Measurements from ENCODE around the gene RIMBP2. TPM values are rescaled to one million over a fixed set of nuclear protein-coding genes. Genes with fewer than 3 reads are reported as not detected.

Gene RIMBP2
- total RNA-seq, 1 donor from 2014 or later, result not detected

DNA sequence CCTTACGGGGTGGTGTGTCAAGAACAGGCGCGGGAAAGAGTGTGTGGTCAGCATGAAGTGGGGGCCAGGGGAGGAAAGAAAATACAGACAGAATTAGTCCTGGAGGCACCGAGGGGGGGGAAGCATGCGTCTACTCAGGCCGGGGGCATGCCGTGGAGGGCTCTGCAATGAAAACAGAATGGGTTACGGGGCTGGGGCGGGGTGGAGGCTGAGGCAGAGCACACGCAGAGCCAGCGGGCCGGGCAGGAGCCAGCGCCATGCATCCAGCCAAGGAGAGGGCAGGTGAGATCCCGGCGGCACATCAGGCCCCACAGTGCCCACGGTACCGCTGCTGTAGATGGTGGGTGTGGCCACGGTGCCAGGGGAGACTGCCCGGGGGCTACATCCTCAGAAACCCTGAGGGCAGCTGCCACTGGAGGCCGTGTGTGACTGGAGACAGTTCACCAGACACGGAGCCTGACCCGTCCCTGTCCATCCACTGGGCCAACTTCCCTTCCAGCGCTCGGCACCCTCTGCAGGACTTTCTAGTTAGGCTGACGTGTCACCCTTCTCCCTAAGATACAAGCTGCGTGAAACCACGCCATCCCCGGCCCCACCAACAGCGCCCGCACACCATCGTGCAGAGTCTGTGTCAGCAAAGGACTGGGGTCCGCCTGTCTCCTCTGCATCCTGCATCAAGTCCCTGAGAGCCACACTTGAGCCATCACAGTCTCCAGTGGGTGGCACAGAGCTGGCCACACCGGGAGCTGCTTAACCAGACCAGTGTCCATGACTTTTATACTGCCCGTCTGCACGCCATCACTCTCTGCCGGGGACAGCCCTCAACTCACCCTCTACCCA is 291.0 kb downstream of the RIMBP2 start:
- Mint-ChIP-seq H3K27ac (no peak overlapping the region), H3K27me3 (ENCODE audit: insufficient read depth) (no peaks in the 10 kb centered on the region), H3K4me3 (no peak overlapping the region), H3K4me1 (ENCODE audit: low read depth) (no peaks in the 10 kb centered on the region), H3K36me3 (ENCODE audit: low read depth) (no peaks in the 10 kb centered on the region), H3K9me3 (no peaks in the 10 kb centered on the region)
- no peak for DNase-seq (ENCODE audit: low spot score)
- intact Hi-C loops (cut with micrococcal nuclease), result no loop called here

GRCh38 chr12:130423991-130424857 is 291.9 kb downstream of the RIMBP2 start:
- Mint-ChIP-seq H3K4me3 (no peak overlapping the region), H3K27ac (no peak overlapping the region), H3K27me3 (ENCODE audit: insufficient read depth) (no peaks in the 10 kb centered on the region), H3K36me3 (ENCODE audit: low read depth) (no peaks in the 10 kb centered on the region), H3K4me1 (ENCODE audit: low read depth) (no peaks in the 10 kb centered on the region), H3K9me3 (no peaks in the 10 kb centered on the region)
- intact Hi-C loops (cut with micrococcal nuclease), result no loop called here
- no peak for DNase-seq (ENCODE audit: low spot score)

DNA sequence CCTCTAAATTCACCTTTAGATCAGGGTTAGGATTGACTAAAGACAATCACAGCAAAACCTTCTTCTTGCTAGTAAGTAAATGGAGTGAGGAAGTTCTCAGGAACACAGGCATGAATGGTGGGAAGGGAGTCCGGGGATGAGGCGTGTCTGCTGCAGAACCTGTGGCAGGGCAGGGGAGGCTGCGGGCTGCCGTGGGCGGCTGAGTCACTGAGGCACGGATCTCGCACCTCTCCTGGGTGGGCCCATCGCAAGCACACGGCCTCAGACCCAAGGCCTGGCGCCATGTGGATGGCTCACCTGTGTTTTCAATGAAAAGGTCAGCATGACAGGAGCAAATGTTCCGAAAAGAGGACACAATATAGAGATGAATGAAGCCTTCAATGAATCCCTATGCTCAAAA is 293.0 kb downstream of the RIMBP2 start:
- Mint-ChIP-seq H3K27ac (no peak overlapping the region), H3K4me1 (ENCODE audit: low read depth) (no peaks in the 10 kb centered on the region), H3K27me3 (ENCODE audit: insufficient read depth) (no peaks in the 10 kb centered on the region), H3K36me3 (ENCODE audit: low read depth) (no peaks in the 10 kb centered on the region), H3K9me3 (no peaks in the 10 kb centered on the region), H3K4me3 (no peak overlapping the region)
- DNase-seq (ENCODE audit: low spot score), result no peak
- intact Hi-C loops (cut with micrococcal nuclease), result no loop called here

GRCh38 chr12:130422676-130423075 is 293.4 kb downstream of the RIMBP2 start:
- Mint-ChIP-seq H3K27ac (no peak overlapping the region), H3K4me3 (no peak overlapping the region), H3K27me3 (ENCODE audit: insufficient read depth) (no peaks in the 10 kb centered on the region), H3K4me1 (ENCODE audit: low read depth) (no peaks in the 10 kb centered on the region), H3K36me3 (ENCODE audit: low read depth) (no peaks in the 10 kb centered on the region), H3K9me3 (no peaks in the 10 kb centered on the region)
- intact Hi-C loops (cut with micrococcal nuclease), result no loop called here
- no peak for DNase-seq (ENCODE audit: low spot score)

DNA sequence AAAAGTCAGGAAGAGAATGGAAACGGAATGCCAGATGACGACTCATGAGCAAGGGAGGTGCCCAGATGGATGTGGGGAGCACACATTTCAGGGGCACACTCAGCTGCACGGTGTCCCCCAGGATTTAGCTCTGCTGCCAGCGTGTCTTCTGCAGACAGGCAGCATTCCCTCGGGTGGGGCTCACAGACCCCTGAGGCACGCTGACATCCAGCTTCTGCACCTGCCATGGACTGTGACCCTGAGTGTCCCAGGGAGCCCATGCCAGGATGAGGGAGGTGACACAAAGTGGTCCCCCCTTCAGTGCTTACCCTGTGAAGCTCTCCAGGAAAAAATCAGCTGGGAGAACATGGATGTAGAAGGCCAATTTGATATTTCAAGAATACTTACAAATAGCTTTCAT is 294.2 kb downstream of the RIMBP2 start:
- Mint-ChIP-seq H3K27ac (no peak overlapping the region), H3K4me3 (no peak overlapping the region), H3K27me3 (ENCODE audit: insufficient read depth) (no peaks in the 10 kb centered on the region), H3K4me1 (ENCODE audit: low read depth) (no peaks in the 10 kb centered on the region), H3K36me3 (ENCODE audit: low read depth) (no peaks in the 10 kb centered on the region), H3K9me3 (no peaks in the 10 kb centered on the region)
- no peak for DNase-seq (ENCODE audit: low spot score)
- intact Hi-C loops (cut with micrococcal nuclease), result no loop called here

DNA sequence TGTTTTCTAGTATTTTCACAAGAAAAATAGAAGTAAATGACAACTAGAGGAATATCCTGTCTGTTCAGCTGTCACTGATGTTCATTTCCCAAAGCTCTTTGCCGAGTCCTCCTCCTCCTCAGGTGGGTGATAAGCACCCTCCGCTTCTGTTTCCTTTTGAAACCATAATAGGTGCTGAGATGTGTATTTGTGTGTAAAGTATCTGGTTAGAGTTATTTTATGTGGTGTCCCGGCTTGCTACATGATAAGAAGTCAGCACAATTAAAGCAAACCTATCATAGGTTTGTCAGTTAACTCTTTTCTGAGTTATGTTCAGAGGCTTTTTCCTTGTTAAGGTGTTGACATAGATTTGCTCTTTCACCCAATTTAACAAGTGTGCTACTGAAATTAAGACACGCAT is 296.0 kb downstream of the RIMBP2 start:
- Mint-ChIP-seq H3K27me3 (ENCODE audit: insufficient read depth) (no peaks in the 10 kb centered on the region), H3K4me3 (no peak overlapping the region), H3K4me1 (ENCODE audit: low read depth) (no peaks in the 10 kb centered on the region), H3K9me3 (no peaks in the 10 kb centered on the region), H3K36me3 (ENCODE audit: low read depth) (no peaks in the 10 kb centered on the region), H3K27ac (no peak overlapping the region)
- DNase-seq (ENCODE audit: low spot score), result no peak
- intact Hi-C loops (cut with micrococcal nuclease), result no loop called here

- Mint-ChIP-seq H3K36me3 (ENCODE audit: low read depth) (no peaks in the 10 kb centered on the region), H3K4me3 (no peak overlapping the region), H3K9me3 (no peaks in the 10 kb centered on the region), H3K4me1 (ENCODE audit: low read depth) (no peaks in the 10 kb centered on the region), H3K27ac (no peak overlapping the region), H3K27me3 (ENCODE audit: insufficient read depth) (no peaks in the 10 kb centered on the region)
- intact Hi-C loops (cut with micrococcal nuclease), result no loop called here
- DNase-seq (ENCODE audit: low spot score), result no peak
These were observed 297.0 kb downstream of the RIMBP2 start for GRCh38 chr12:130419116-130419515.

DNA sequence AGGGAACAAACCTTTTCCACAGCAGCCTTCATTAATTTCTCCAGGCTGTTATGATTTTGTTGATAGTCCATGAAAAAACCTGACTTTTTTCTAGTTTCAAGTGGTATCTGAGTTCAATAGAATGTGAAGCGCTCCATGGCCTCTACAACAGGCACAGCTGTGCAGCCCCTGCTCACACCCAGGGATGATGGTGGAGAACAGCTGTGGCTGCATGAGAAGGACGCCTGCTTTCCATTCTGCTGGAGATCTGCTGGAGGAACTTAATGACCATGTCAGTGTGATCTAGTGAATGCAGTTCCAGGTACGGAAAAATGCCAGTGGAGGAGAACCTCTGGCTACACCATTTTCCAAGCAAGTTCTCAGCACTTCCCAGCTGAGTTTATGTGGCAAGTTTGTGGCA is 297.8 kb downstream of the RIMBP2 start:
- no peak overlapping the region for H3K4me3 Mint-ChIP-seq
- no peaks in the 10 kb centered on the region for H3K36me3 Mint-ChIP-seq (ENCODE audit: low read depth)
- H3K9me3 Mint-ChIP-seq, result no peaks in the 10 kb centered on the region
- H3K27me3 Mint-ChIP-seq (ENCODE audit: insufficient read depth), result no peaks in the 10 kb centered on the region
- intact Hi-C loops (cut with micrococcal nuclease), result no loop called here
- no peak overlapping the region for H3K27ac Mint-ChIP-seq
- no peak for DNase-seq (ENCODE audit: low spot score)
- no peaks in the 10 kb centered on the region for H3K4me1 Mint-ChIP-seq (ENCODE audit: low read depth)

GRCh38 chr12:130414381-130414780 is 301.7 kb downstream of the RIMBP2 start:
- intact Hi-C loops (cut with micrococcal nuclease), result no loop called here
- H3K4me3 Mint-ChIP-seq, result no peak overlapping the region
- no peaks in the 10 kb centered on the region for H3K9me3 Mint-ChIP-seq
- no peaks in the 10 kb centered on the region for H3K4me1 Mint-ChIP-seq (ENCODE audit: low read depth)
- no peaks in the 10 kb centered on the region for H3K27me3 Mint-ChIP-seq (ENCODE audit: insufficient read depth)
- no peak for DNase-seq (ENCODE audit: low spot score)
- H3K27ac Mint-ChIP-seq, result no peak overlapping the region
- no peaks in the 10 kb centered on the region for H3K36me3 Mint-ChIP-seq (ENCODE audit: low read depth)

DNA sequence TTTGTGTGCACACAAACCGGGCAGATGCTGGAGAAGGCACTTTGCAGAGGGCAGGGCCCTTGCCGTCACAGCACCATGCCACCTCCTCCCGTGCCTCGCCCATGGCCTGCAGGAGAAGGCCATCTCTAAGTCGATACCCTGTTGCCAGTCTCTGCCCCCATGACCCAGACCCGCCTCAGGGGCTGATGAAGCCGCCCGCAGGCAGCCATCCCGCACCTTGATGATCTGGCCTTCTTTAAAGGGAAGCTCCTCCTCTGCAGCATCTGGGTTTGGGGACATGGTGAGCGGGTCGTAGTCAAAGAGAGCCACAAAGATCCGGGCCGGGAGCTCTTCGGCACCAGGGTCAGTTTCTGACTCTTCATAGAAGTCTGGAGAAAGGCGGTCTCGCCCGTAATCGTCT is 302.2 kb downstream of the RIMBP2 start:
- Mint-ChIP-seq H3K36me3 (ENCODE audit: low read depth) (no peaks in the 10 kb centered on the region), H3K27me3 (ENCODE audit: insufficient read depth) (no peaks in the 10 kb centered on the region), H3K27ac (no peak overlapping the region), H3K9me3 (no peaks in the 10 kb centered on the region), H3K4me3 (no peak overlapping the region), H3K4me1 (ENCODE audit: low read depth) (no peaks in the 10 kb centered on the region)
- no peak for DNase-seq (ENCODE audit: low spot score)
- intact Hi-C loops (cut with micrococcal nuclease), result no loop called here

DNA sequence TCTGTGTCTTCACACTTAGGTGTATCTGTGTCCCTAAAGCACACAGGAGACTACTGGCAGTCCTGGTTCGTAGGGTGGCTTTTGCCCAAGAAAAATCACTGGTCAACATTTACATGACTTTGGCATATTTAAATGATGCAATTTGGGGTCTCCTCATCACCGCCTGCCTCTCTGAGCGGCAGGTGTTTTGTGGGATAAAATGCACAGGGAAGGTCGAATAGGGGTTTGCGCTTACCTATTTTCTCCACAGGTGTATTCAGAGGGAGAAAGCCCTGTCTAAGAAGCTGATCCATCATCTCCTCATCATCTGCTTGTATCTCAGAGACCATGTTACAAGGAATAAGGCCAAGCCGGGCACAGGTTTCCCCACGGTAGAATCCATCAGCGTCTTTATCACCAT is 303.7 kb downstream of the RIMBP2 start:
- Mint-ChIP-seq H3K4me1 (ENCODE audit: low read depth) (no peaks in the 10 kb centered on the region), H3K4me3 (no peak overlapping the region), H3K36me3 (ENCODE audit: low read depth) (no peaks in the 10 kb centered on the region), H3K27me3 (ENCODE audit: insufficient read depth) (peaks cover 2% of the 10 kb centered on the region), H3K9me3 (no peaks in the 10 kb centered on the region), H3K27ac (no peak overlapping the region)
- intact Hi-C loops (cut with micrococcal nuclease), result no loop called here
- DNase-seq (ENCODE audit: low spot score), result no peak

- H3K4me1 Mint-ChIP-seq (ENCODE audit: low read depth), result no peaks in the 10 kb centered on the region
- no peak overlapping the region for H3K4me3 Mint-ChIP-seq
- peaks cover 3% of the 10 kb centered on the region for H3K27me3 Mint-ChIP-seq (ENCODE audit: insufficient read depth)
- H3K27ac Mint-ChIP-seq, result no peak overlapping the region
- H3K36me3 Mint-ChIP-seq (ENCODE audit: low read depth), result no peaks in the 10 kb centered on the region
- DNase-seq (ENCODE audit: low spot score), result no peak
- H3K9me3 Mint-ChIP-seq, result no peaks in the 10 kb centered on the region
- intact Hi-C loops (cut with micrococcal nuclease), result no loop called here
These were observed 310.8 kb downstream of the RIMBP2 start for GRCh38 chr12:130405332-130405731.

DNA sequence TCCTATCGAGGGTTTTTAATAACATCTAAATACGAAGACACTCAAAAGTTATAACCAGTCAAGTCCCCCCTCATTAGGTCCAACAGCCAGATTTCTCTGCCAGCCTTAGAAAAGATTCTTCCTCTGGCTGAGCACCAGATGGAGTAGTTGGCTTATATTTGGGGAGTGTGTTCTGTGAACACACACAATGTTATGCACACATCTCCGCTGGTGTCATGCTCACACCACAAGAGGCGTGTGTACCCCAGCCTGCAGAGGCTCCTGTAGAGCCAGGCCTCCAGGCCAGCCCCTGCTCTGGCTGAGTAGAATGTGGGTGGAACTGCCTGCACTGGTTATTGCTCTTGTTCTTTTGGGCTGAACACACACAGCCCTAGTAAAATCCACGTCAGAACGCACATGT is 314.4 kb downstream of the RIMBP2 start:
- no peak overlapping the region for H3K27ac Mint-ChIP-seq
- DNase-seq (ENCODE audit: low spot score), result no peak
- H3K4me3 Mint-ChIP-seq, result no peak overlapping the region

More for the DNA sequence above, 314.4 kb downstream of the RIMBP2 start:
- no peaks in the 10 kb centered on the region for H3K9me3 Mint-ChIP-seq
- peaks cover 2% of the 10 kb centered on the region for H3K27me3 Mint-ChIP-seq (ENCODE audit: insufficient read depth)
- no peaks in the 10 kb centered on the region for H3K4me1 Mint-ChIP-seq (ENCODE audit: low read depth)
- intact Hi-C loops (cut with micrococcal nuclease), result no loop called here
- H3K36me3 Mint-ChIP-seq (ENCODE audit: low read depth), result no peaks in the 10 kb centered on the region

Data from activated T-helper 1 cell treated with anti-CD3 and anti-CD28 coated beads, Interleukin-12 subunit alpha, Interleukin-12 subunit beta, Interleukin-2, Interleukin-4 antibody, amounts not matched to agents 30 ng/mL and 10 ng/mL and 1 ng/mL, durations not matched to agents 14 hours and 24 hours and 36 hours (primary cell).